C4-2B (cell line): ENCODE results near the gene MTERF2.

ENCODE experiments used
- H3K27ac ChIP-seq: fragments of 450-650 bp; 2 replicates; pipeline ENCODE4 v1.5.1; 2017
- ZFX ChIP-seq: fragments of 450-650 bp; IDR thresholded peaks from 2 replicates; pipeline ENCODE4 v1.6.1; 2017
- TF ChIP-seq, protein P1 (sequence below): fragments of 450-650 bp; conservative IDR thresholded peaks from 2 replicates; pipeline ENCODE4 v1.5.1; 2017; ENCODE audit warnings: mild to moderate bottlenecking

The MTERF2 gene

DNA sequence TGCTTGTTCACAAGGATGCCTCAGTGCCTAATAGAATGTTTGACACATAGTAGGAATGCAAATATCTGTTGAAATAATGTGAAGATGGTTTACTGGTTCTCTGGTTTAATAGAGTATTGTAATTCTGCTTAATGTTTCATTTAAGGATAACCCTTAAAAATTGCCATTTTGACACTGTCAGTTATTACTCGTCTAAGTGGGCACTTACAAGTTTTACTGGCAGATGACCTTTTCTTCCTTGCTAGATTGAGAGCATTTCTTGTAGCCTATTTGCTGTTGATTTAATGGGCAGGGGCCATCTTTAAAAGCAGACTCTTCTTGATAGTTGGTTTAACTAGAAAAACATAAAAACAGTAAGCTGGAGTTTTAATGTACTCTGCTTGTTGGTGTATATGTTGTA lies 29.4 kb downstream of the MTERF2 start:
- TF ChIP-seq, protein P1, sequence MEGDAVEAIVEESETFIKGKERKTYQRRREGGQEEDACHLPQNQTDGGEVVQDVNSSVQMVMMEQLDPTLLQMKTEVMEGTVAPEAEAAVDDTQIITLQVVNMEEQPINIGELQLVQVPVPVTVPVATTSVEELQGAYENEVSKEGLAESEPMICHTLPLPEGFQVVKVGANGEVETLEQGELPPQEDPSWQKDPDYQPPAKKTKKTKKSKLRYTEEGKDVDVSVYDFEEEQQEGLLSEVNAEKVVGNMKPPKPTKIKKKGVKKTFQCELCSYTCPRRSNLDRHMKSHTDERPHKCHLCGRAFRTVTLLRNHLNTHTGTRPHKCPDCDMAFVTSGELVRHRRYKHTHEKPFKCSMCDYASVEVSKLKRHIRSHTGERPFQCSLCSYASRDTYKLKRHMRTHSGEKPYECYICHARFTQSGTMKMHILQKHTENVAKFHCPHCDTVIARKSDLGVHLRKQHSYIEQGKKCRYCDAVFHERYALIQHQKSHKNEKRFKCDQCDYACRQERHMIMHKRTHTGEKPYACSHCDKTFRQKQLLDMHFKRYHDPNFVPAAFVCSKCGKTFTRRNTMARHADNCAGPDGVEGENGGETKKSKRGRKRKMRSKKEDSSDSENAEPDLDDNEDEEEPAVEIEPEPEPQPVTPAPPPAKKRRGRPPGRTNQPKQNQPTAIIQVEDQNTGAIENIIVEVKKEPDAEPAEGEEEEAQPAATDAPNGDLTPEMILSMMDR = no peak
- TF ChIP-seq ZFX = no peak
- H3K27ac ChIP-seq = no peak overlapping the region

DNA sequence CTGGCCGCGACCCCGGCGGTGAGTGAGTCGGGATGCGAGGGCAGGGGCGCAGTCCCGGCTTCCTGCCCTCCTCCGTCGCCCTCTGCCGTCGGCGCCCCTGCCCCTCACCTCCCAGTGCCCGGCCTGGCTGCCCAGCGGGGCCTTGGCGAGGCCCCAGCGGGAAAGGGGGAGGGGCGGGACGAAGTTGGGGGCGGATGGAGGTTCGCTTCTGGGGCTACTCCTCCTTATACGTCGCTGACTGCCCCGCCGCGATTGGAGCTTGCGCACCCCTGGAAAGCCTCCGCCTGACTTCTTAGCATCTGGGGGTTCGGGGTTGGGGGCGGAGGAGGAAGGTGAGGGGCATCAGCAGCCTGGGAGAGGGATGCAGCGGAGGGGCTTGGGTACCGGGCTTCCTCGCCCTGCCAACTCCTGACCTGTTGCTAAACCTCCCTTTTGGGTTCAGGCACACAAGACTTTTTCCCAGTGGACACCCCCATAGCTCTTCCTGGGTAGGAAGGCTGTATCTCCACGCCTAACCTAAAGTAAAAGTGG lies 30.8 kb downstream of the MTERF2 start:
- H3K27ac ChIP-seq = peak overlapping the region; percentile 75
- TF ChIP-seq, protein P1 = peak; percentile 27
- no peak; the same call in 1 of the 2 replicates for TF ChIP-seq ZFX

DNA sequence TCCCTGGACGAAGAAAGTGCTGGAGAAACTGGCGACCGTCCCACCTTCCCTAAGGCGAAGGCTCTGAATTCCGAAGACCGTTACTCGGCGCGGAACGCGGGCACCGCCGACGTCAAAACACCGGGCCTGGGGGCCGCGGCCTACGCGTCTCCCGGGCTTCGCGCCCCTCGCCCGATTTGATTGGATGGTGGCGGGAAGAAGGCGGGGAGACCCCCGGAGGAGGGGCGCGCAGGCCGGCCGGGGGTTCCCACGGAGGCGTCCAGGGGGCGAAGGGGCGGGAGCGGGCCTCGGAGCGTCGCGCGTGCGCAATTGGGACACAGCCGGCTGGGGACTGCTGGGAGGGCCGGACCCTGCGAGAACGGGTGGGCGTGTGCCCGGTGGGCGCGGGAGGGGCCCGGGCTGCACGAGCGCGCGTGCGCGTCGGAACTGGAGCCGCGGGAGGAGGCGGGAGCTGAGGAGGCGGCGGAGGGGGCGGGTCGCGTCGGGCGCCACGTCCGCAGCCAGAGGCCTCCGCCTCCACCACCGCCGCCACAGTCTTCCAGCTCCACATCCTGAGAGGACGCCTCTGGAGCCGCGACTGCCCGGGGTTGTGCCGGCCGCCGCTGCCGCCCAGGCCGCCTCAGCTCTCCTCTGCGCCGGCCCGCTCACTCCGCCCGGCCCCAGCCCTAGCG lies 31.4 kb downstream of the MTERF2 start, which contains the start of gene TMEM263:
TMEM263 (plus strand) TSS at position 531 of the 671 bp plus-strand sequence. CDS start 11,210 bp downstream, outside the sequence.
- peak; percentile 52; the same call in 1 of the 2 replicates for TF ChIP-seq ZFX
- TF ChIP-seq, protein P1 = no peak

DNA sequence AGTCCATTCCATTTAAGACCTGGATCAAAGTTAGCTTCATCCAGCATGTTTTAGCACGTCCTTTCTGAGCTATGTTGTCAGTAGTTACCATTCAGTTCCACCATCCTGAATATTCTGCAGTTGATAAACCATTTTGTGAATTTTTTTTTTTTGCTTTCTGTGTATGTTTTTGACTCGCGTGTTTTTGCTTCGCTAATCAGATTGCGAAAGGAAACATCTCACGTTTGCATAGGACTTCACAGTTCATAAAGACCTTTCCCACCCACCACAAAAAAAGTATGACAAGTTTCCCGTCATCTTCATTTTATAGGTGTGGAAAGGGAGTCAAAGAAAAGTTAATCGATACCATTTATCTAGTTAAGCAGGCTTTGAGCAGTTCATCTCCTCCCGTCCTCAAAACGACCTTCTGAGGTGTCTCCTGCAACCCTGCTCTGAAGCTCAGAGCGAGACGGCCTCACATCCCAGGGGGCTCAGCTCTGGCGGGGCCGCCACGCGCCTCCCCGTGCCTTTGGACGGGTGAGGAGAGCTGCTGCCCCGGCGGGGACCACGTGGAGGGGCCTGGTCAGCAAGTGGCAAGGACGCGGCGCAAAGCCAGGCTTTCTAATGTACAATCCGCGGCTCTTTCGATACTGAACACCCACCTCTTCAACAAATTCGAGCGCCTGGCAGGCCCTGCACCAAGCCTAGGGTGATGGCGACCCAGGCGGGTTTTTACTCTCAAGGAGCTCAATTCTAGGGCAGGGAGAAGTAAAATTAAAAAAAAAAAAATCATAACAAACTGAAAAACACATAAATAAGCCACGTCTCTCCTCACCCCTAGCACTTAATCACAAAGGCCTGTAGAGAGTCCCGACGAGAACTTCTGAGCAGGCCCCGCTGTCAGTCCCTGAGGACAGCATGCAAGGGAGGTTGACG lies 32.2 kb downstream of the MTERF2 start:
- TF ChIP-seq, protein P1 = no peak
- peak overlapping the region; percentile 75; the same call in 1 of the 2 replicates for H3K27ac ChIP-seq

More for the DNA sequence above, 31.4 kb downstream of the MTERF2 start, which contains the start of gene TMEM263:
- peak within 1 kb of the TSS; percentile 75 for H3K27ac ChIP-seq

DNA sequence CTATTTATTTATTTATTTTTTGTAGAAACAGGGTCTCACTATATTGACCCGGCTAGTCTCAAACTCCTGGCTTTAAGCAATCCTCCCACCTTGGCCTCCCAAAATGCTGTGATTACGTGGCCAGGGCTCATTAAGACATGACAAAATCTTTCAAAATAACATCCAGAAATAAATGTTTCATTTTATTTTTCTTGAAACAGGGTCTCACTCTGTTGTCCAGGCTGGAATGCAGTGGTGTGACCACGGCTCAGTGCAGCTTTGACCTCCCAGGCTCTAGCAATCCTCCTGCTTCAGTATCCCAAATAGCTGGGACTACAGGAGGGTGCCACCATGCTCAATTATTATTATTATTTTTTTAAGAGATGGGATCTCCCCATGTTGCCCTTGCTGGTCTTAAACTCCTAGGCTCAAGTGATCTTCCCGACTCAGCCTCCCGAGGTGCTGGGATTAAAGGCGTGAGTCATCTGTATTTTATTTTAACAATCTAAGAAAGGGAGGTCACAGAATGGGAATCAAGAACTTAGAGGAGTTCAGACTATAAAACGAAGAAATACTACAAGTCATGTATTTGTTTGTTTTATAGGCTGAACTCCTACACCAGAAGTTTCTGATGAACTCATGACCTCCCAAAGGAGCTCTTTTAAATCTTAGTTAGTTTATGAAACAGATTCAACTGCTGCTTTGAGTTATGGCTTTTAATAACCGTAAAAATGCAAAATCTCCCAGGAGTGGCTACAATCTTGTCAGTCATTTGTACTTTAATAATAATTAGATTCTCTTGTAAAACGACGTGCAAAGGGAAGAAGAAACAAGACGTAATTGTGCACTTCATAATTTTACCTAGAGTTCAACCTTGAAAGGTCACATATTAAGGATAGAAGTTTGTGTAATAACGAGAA lies 33.3 kb downstream of the MTERF2 start:
- H3K27ac ChIP-seq = no peak overlapping the region
- no peak for TF ChIP-seq ZFX
- TF ChIP-seq, protein P1 = no peak

DNA sequence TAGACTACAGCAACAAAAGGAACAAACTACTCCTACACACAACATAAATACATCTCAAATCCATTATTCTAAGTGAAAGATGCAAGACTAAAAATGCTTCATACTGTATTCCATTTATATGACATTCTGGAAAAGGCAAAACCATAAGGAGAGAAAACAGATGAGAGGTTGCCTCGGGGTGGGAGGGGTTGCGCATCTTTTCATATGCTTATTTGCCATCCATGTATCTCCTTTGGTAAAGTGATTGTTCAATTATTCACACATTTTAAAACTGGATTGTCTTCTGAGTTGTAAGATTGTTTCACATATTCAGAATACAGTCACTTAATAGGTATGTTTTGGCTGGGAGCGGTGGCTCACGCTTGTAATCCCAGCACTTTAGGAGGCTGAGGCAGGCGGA lies 36.4 kb downstream of the MTERF2 start:
- no peak for TF ChIP-seq ZFX
- TF ChIP-seq, protein P1 = no peak
- H3K27ac ChIP-seq = no peak overlapping the region
